ENCODE results near the gene CDKAL1.

- no peak for TF ChIP-seq GATA3 (IDR thresholded peaks at IDR 0.05; ENCODE audit: low read depth, low read length)
- TF ChIP-seq GATA2 (IDR thresholded peaks at IDR 0.05; ENCODE audit: low read depth, low read length), result no peak
These were observed 30.5 kb downstream of the CDKAL1 start for GRCh38 chr6:20564777-20565176.

Data from SH-SY5Y (cell line).